GM12891 (cell line): ENCODE measurements around the gene PTAR1.

Experiments
- POLR2A ChIP-seq: IDR thresholded peaks from 2 replicates; pipeline ENCODE4 v1.6.1; 2011; ENCODE audit warnings: low read depth, low read length, control low read depth
- POLR2AphosphoS5 ChIP-seq: IDR thresholded peaks from 2 replicates; pipeline ENCODE4 v1.6.1; 2011; ENCODE audit warnings: low read depth, low read length, control low read depth

GRCh38 chr9:69719983-69720382 lies 39.8 kb downstream of the PTAR1 start:
- TF ChIP-seq POLR2A = no peak
- no peak for TF ChIP-seq POLR2AphosphoS5
